GM03348 (cell line): Measurements from ENCODE around the gene HES5.
"Not testable (repeated sequence)": the region's sequence is repeated elsewhere in the genome, so short reads cannot be mapped to it uniquely, and the experiment has no call there.

Experiments used
- DNase-seq: peaks from one replicate; pipeline ENCODE4 v3.0.0; 2012; ENCODE audit warnings: low spot score

HES5 gene

GRCh38 chr1:2560299-2561073 is 30.4 kb upstream of the HES5 start:
- DNase-seq: no peak

GRCh38 chr1:2559509-2560298 is 29.6 kb upstream of the HES5 start:
- no peak for DNase-seq

- DNase-seq: no peak
Observed at GRCh38 chr1:2558861-2559260, 28.8 kb upstream of the HES5 start.

DNA sequence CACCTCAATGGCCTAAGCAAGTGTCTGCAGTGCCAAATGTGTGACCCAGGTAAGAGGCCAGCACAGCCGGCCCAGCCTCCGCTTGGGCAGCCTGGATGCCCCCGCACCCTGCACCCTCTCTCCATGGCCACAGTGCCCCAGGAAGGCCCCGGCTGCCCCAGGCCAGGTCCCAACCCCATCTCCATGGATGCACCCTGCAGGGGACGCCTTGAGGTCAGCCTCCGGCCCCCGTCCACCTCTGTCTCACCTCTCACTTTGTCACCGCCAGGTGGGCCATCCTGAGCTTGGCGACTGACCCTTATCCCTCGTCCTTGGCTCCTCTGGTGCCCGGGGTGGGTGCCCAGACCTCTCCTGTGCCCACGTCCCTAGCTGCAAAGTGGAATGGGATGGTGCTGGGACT is 28.4 kb upstream of the HES5 start:
- DNase-seq: no peak

DNA sequence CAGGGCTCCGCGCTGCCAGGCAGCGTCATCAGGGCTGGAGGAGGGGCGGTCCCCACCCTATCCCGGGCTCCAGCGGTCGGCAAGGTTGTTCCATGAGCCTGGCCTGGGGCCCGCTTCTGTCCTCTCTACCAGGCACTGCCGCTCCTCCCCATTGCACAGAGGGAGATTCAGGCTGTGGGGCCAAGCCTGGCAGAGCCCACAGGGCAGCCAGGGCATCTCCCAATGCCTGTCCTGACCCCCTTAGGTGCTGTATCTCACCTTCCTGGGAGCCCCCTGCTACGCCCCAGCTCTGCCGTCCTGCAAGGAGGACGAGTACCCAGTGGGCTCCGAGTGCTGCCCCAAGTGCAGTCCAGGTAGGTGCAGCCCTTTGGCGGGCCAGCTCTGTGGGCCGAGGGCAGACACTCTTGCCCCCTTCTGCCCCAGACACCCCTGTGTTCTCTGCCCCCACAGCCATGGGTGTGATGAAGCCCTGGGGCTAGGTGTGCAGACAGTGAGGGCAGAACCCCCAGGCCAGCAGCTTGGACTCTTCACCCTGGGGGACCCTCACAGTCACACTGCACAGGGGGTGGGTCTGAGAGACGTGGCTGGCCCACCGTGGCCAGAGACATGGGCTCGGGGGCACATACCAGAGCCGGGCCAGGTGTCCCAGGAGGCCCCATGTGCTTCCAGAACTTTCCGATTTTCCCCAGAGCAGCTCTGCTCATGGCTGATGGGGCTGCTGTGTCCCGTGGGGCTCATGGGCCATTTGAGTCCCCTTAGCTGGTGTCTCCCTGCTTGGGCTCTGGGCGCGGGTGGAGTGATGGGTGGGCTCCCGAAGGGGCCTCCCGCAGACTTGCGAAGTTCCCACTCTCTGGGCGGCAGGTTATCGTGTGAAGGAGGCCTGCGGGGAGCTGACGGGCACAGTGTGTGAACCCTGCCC is 27.7 kb upstream of the HES5 start:
- DNase-seq: no peak

DNA sequence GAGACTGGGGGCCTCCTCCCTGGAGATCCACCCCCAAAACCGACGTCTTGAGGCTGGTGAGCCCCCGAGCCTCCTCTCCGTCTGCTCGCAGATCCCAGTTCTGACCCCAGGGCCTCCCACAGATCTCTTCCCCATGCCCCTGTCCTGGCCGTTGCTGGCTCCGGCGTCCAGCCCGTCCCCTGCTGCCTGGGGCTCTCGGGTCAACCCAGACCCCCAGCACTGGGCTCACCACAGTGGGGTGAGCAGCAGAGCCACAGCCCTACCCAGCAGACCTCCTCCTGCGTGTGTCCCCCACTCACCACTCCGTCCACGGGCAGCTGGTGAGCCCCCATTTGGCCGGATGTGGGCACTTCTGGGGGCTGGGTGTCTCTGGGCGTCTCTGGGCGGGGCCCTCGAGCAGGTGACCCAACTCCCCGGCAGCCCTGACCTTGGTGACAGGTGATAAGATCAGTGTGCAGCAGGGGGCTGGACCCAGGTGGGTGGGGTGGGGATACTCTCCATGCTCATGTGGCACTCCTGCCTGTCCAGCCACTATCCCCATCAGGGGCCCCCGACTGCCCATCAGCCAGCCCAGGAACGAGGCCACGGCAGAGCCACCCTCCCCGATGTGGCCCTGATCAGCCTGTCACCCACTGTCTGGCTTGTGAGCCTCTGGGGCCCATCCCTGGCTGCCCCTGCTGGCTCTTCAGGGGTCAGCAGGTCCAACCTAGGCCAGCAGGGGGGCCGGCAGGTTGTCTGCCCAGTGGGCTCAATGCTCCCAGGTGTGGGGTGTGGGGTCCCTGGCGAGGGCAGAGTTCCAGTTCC is 26.8 kb upstream of the HES5 start:
- peak; percentile 41 for DNase-seq

DNA sequence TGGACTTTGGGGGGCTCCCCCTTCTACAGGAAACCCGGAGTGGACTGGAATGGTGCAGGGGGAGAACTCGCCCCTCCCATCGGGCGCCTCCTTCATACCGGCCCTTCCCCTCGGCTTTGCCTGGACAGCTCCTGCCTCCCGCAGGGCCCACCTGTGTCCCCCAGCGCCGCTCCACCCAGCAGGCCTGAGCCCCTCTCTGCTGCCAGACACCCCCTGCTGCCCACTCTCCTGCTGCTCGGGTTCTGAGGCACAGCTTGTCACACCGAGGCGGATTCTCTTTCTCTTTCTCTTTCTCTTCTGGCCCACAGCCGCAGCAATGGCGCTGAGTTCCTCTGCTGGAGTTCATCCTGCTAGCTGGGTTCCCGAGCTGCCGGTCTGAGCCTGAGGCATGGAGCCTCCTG is 26.2 kb upstream of the HES5 start, which contains the start of gene TNFRSF14:
TNFRSF14 (plus strand) TSS at position 95 of the 401 bp plus-strand sequence; CDS start at position 389, 294 bp downstream.
- peak; percentile 84 for DNase-seq

- peak; percentile 46 for DNase-seq
Observed at GRCh38 chr1:2555634-2556276, 25.7 kb upstream of the HES5 start.

GRCh38 chr1:2554621-2555387 is 24.7 kb upstream of the HES5 start:
- DNase-seq: no peak

DNA sequence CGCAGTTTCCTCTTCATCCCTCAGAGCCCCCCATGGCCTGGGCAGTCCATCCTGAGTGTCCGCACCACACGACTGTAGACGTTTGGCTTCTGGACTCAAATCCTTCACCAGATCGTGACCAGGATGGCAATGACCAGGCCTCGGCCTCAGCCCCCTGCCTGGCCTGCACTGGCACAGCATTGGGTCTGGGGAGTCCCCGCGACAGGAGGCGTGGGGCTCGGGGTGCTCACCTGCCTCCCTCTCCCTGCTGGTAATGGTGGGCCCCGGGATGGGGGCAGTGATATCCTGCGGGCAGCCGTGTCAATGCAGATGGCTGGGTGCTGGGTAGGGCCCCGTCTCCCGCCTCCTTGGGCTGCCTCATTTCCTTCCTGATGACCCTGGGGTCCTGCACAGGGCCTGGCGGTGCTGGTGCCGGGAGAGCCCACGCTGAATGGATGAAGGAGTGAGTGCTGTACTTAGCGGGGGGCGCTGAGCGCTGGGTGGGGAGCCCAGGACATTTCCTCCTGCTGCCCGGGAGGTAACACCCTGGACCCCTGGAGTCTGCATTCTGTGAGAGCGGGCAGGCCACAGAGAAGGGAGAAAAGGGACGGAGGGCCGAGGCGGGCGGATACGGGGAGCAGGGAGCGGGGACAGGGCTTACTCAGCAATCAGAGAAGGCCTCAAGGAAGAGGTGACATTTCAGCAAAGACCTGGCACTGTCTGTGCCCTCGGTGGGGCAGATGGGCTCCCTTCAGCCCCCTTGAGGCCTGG is 24.0 kb upstream of the HES5 start:
- no peak for DNase-seq

GRCh38 chr1:2553076-2553475 is 23.0 kb upstream of the HES5 start:
- not testable (repeated sequence) for DNase-seq

GRCh38 chr1:2552189-2552588 is 22.1 kb upstream of the HES5 start:
- no peak for DNase-seq

DNA sequence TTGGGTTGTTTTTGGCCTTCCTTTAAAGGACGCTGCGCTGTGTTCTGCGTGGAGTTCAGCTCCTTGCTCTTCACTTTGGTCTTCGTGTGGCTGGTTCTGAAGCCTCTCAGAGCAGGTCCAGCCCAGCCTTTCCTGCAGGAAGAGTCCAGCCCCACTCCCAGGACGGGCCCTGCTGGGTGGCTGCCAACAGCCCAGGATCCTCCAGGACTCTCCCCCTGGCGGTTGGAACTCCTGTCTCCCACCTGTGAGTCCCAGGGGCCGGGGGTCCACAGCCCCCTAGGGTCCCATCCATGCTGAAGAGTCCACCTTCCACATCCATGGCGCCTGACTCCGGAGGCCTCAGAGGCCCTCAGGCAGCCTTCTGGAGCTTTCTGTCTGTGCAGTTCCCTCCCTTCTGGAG is 21.5 kb upstream of the HES5 start:
- not testable (repeated sequence) for DNase-seq

- not testable (repeated sequence) for DNase-seq
Observed at GRCh38 chr1:2550309-2550861, 20.3 kb upstream of the HES5 start.

- DNase-seq: not testable (repeated sequence)
Observed at GRCh38 chr1:2549367-2550029, 19.4 kb upstream of the HES5 start.

DNA sequence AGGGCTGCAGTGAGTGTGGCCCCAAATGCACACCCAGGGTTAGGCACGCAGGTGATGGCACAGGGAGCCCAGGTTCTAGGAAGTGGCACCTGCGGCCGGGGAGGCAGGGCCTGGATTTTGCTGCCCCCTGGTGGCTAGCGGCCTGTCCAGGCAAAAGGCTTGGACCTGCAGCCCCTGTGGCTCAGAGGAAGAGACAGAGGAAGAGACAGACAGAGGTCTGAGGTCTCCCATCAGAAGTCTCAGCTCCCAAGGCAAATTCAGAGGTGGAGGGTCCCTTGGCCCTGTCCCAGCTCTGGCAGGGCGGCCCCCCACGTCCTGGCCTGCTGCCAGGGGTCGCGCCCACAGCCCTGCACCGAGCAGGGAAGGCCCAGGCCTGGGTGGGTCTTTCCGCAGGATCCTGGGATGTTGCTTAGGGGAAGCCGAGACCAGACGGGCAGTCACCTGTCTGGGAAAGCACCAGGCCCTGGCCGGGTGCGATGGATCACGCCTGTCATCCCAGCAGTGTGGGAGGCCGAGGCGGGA is 18.1 kb upstream of the HES5 start:
- DNase-seq: peak; percentile 90

- DNase-seq: no peak
Observed at GRCh38 chr1:2547210-2548067, 17.4 kb upstream of the HES5 start.
